Measurements from ENCODE around the gene HTR2B.
"Not testable (repeated sequence)": the region's sequence is repeated elsewhere in the genome, so short reads cannot be mapped to it uniquely, and the experiment has no call there.

Gene HTR2B

DNA sequence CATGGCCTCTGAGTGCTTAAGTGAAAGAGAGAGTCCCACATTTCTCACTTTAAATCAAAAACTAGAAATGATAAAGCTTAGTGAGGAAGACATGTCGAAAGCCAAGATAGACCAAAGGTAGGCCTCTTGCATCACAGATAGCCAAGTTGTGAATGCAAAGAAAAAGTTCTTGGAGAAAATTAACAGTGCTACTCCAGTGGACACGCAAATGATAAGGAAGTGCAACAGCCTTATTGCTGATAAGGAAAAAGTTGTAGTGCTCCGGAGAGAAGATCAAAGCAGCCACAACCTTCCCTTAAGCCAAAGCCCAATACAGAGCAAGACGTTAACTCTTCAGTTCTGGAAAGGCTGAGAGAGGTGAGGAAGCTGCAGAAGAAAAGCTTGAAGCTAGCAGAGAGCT is 36.1 kb downstream of the HTR2B start:
- H3K27ac ChIP-seq: no peak overlapping the region
- no peak for TF ChIP-seq ZFX (IDR thresholded peaks at IDR 0.05)
- TF ChIP-seq, protein P1, sequence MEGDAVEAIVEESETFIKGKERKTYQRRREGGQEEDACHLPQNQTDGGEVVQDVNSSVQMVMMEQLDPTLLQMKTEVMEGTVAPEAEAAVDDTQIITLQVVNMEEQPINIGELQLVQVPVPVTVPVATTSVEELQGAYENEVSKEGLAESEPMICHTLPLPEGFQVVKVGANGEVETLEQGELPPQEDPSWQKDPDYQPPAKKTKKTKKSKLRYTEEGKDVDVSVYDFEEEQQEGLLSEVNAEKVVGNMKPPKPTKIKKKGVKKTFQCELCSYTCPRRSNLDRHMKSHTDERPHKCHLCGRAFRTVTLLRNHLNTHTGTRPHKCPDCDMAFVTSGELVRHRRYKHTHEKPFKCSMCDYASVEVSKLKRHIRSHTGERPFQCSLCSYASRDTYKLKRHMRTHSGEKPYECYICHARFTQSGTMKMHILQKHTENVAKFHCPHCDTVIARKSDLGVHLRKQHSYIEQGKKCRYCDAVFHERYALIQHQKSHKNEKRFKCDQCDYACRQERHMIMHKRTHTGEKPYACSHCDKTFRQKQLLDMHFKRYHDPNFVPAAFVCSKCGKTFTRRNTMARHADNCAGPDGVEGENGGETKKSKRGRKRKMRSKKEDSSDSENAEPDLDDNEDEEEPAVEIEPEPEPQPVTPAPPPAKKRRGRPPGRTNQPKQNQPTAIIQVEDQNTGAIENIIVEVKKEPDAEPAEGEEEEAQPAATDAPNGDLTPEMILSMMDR (conservative IDR thresholded peaks at IDR 0.05): no peak

DNA sequence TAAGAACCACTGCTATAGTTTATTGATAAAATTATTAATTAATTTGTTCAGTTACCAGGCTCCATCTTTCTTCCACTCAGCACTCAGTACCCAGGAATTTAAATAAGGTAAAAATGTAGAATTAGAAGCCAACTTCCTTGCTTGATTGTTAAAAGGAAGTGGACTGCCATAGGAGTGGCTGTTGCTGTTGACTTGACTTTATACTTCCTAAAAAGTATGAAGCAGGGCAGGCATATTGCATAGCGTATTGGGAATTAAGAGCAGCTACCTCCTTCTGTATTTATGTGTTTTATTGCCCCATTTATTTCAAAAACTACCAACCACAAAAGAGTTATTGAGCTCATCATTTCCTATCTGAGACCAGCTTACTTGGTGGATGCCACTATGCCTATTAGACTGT is 40.3 kb downstream of the HTR2B start:
- no peak overlapping the region for H3K27ac ChIP-seq
- TF ChIP-seq, protein P1 (conservative IDR thresholded peaks at IDR 0.05): no peak
- no peak for TF ChIP-seq ZFX (IDR thresholded peaks at IDR 0.05)

DNA sequence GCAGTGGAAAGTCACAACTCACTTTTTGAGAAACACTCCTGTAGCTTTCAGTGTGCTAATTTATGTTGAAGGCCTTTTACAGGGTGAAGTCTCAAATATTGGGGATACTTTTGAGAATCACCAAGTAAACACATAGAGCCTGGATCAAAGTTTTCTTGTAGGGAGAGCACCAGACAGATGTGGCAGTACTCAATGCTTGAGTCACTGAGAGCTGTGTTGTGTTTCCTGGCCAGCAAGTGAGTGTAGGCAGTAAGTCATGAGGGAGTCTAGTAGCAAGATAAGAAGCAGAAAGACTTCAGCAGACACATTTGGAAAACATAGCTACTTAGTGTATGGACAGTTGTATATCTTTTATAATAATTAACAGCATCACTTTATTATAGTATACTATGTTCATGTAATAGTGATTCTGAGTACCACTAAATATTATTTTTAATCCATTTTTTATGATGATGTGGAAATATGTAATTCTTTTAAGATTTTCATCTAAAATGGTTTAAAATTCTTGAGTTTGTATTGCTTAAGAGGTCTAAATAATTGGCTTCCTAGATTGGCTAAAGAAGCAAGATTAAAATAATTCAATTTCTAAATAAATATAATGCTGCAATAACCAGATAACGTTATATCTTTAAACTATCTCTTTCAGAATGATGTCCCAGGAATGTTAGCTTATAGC is 55.3 kb downstream of the HTR2B start:
- no peak overlapping the region for H3K27ac ChIP-seq
- TF ChIP-seq, protein P1 (conservative IDR thresholded peaks at IDR 0.05): no peak
- TF ChIP-seq ZFX (IDR thresholded peaks at IDR 0.05): no peak

DNA sequence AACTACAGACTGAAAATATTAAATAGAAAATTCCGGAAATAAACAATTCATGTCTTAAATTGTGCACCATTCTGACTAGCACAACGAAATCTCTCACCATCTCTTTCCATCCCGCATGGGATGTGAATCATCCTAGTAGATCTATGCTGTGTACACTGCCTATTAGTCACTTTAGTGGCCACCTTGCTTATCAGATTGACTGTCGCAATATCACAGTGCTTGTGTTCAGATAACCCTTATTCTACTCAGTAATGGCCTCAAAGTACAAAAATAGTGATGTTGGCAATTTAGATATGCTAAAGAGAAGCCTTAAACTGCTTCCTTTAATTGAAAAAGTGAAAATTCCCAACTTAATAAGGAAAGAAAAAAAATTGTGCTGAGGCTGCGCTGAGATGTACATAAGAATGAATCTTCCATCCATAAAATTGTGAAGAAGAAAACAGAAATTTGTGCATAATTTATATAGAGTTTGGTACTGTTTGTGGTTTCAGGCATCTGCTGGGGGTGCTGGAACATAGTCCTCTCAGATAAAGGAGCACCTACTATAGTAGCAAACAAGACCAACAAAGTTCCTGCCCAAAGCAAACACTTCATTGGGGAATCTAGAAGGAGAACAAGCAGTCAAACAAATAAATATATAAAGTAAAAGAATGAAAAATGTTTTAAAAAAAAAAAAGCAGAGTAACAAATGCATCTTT is 56.2 kb downstream of the HTR2B start:
- TF ChIP-seq, protein P1 (conservative IDR thresholded peaks at IDR 0.05): no peak
- no peak for TF ChIP-seq ZFX (IDR thresholded peaks at IDR 0.05)
- H3K27ac ChIP-seq: no peak overlapping the region

DNA sequence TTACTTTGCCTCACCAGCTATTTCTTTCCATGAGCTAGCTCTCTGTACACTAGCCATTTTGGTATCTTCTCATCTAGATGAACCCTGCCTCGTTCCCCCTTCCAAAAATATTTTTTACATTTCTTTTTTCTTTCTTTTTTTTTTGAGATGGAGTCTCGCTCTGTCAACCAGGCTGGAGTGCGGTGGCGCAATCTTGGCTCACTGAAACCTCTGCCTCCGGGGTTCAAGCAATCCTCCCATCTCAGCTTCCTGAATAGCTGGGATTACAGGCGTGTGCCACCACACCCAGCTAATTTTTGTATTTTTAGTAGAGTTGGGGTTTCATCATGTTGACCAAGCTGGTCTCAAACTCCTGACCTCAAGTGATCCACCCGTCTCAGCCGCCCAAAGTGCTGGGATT is 57.3 kb downstream of the HTR2B start:
- H3K27ac ChIP-seq: not testable (repeated sequence)

DNA sequence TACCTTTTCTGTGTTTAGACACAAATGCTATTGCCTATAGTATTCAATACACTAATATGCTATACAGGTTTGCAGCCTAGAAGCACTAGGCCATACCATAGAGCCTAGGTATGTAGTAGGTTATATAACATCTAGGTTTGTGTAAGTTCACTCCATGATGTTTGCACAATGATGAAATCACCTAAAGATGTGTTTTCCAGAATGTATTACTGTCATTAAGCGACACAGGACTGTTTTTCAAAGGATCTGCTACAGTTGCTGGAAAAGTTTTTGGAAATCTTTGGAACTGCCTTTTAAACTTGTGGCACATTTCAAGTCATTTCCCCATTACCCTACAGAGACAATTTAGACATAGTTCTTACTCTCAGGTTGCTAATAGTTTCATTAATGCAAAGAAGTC is 58.9 kb downstream of the HTR2B start:
- H3K27ac ChIP-seq: no peak overlapping the region
- no peak for TF ChIP-seq ZFX (IDR thresholded peaks at IDR 0.05)
- TF ChIP-seq, protein P1 (conservative IDR thresholded peaks at IDR 0.05): no peak

DNA sequence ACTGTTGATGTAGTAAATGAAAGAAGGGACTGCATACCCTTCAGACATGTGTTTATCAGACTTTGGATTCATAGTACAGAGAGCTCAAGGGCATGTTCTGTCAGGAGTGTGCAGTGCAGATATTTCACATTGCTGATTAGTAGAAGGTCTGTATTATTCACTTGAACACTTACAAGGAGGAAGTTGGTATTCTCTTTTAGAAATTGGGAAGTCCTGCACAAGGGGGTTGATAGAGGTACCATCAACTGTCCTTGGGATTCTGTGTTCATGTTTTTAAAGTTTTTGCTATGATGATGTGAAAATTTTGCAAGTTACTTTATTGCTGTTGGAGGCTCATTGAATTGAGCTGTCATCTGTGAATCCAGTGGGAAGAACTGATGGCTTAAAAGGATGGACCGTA is 61.5 kb downstream of the HTR2B start:
- H3K27ac ChIP-seq: no peak overlapping the region
- TF ChIP-seq ZFX (IDR thresholded peaks at IDR 0.05): no peak
- TF ChIP-seq, protein P1 (conservative IDR thresholded peaks at IDR 0.05): no peak

DNA sequence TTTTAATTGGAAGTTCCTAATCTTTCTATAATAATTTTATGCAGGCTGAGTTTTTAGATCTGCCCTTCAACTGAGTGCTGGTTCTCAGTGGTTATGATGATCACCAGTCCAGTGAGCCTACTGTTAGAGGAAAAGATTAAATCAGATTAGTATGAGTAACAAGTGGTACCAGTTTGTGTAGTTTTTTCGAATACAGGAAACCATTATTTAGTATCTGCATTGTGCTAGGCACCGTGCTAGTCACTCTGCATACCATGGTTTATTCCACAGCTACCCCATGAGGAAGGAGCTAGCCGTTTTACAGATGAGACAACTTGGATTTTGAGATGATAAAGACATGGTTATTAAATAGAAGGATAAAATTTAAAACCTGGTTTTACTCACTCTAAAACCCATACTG is 62.1 kb downstream of the HTR2B start:
- H3K27ac ChIP-seq: no peak overlapping the region
- TF ChIP-seq, protein P1 (conservative IDR thresholded peaks at IDR 0.05): no peak
- TF ChIP-seq ZFX (IDR thresholded peaks at IDR 0.05): no peak
